ENCODE data around the gene DISC1.

DNA sequence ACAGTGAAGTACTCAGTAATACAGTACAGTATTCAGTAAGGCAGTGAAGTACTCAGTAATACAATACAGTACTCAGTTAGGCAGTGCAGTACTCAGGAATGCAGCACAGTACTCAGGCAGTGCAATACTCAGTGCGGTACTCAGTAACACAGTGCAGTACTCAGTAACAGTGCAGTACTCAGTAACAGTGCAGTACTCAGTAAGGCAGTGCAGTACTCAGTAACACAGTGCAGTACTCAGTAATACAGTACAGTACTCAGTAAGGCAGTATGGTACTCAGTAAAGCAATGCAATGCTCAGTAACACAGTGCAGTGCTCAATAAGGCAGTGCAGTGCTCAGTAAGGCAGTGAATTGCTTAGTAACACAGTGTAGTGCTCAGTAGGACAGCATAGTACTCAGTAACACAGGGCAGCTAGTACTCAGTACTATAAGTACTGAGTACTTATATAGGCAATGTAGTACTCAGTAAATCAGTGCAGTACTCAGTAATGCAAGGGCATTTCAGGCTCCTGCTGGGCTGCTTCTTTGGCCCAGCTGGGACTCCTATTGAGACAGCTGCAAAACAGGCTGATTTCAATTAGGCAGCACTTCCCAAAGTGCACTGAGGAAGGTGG, 411.3 kb downstream of the DISC1 start:
- TF ChIP-seq POLR2A (IDR thresholded peaks at IDR 0.05; ENCODE audit: low read depth, low read length) = no peak
- TF ChIP-seq POLR2AphosphoS5 (IDR thresholded peaks at IDR 0.05; ENCODE audit: low read depth, low read length) = no peak
- no peak for TF ChIP-seq TAF1 (IDR thresholded peaks at IDR 0.05; ENCODE audit: borderline replicate concordance, low read depth, low read length)

Measured in GM12892 (cell line).